ENCODE data around the gene LPIN2. TPM values are rescaled to one million over a fixed set of nuclear protein-coding genes. Genes with fewer than 3 reads are reported as not detected.

The LPIN2 gene
- total RNA-seq, 1 donor from 2014 or later: 24.9 TPM

GRCh38 chr18:2969695-2970094, 43.2 kb downstream of the LPIN2 start:
- Histone ChIP-seq H3K27me3 (ENCODE audit: control insufficient read depth, insufficient read depth, low read length) (no peaks in the 10 kb centered on the region), H3K4me3 (ENCODE audit: low read depth, low read length) (no peak overlapping the region), H3K36me3 (ENCODE audit: control insufficient read depth, insufficient read depth, low read length) (no peaks in the 10 kb centered on the region)
- TF ChIP-seq CTCF (IDR thresholded peaks at IDR 0.05; ENCODE audit: insufficient read depth, low read length, poor library complexity, severe bottlenecking): no peak
- no peak for DNase-seq (ENCODE audit: low read depth)

GRCh38 chr18:2968606-2969005, 44.3 kb downstream of the LPIN2 start:
- DNase-seq (ENCODE audit: low read depth): no peak
- Histone ChIP-seq H3K27me3 (ENCODE audit: control insufficient read depth, insufficient read depth, low read length) (no peaks in the 10 kb centered on the region), H3K4me3 (ENCODE audit: low read depth, low read length) (no peak overlapping the region), H3K36me3 (ENCODE audit: control insufficient read depth, insufficient read depth, low read length) (no peaks in the 10 kb centered on the region)
- no peak for TF ChIP-seq CTCF (IDR thresholded peaks at IDR 0.05; ENCODE audit: insufficient read depth, low read length, poor library complexity, severe bottlenecking)

DNA sequence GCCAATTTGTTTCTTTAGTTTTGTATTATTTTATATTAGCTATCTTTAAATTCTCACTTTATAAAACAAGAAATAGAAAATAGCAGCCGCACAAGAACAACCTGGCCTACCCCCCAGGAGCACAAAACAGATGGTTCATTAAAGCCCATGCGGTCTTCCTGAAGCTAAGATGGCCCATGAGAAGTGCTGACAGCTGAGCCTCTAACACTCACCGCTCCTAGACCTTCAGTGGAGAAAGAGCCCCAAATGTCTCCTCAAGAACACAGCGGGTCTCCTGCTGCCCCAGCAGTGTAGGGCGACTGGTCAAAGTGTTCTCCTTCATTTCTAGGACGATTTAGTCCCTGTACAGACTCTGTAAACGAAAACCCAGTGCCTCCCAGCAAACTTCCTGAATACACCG, 45.1 kb downstream of the LPIN2 start:
- no peak for TF ChIP-seq CTCF (IDR thresholded peaks at IDR 0.05; ENCODE audit: insufficient read depth, low read length, poor library complexity, severe bottlenecking)
- Histone ChIP-seq H3K36me3 (ENCODE audit: control insufficient read depth, insufficient read depth, low read length) (no peaks in the 10 kb centered on the region), H3K27me3 (ENCODE audit: control insufficient read depth, insufficient read depth, low read length) (no peaks in the 10 kb centered on the region), H3K4me3 (ENCODE audit: low read depth, low read length) (no peak overlapping the region)
- DNase-seq (ENCODE audit: low read depth): no peak

GRCh38 chr18:2967357-2967756, 45.6 kb downstream of the LPIN2 start:
- no peak for TF ChIP-seq CTCF (IDR thresholded peaks at IDR 0.05; ENCODE audit: insufficient read depth, low read length, poor library complexity, severe bottlenecking)
- DNase-seq (ENCODE audit: low read depth): no peak
- Histone ChIP-seq H3K36me3 (ENCODE audit: control insufficient read depth, insufficient read depth, low read length) (no peaks in the 10 kb centered on the region), H3K27me3 (ENCODE audit: control insufficient read depth, insufficient read depth, low read length) (no peaks in the 10 kb centered on the region), H3K4me3 (ENCODE audit: low read depth, low read length) (no peak overlapping the region)

GRCh38 chr18:2966560-2966959, 46.4 kb downstream of the LPIN2 start:
- no peak for DNase-seq (ENCODE audit: low read depth)
- H3K4me3 ChIP-seq (ENCODE audit: low read depth, low read length): no peak overlapping the region
- no peak for TF ChIP-seq CTCF (IDR thresholded peaks at IDR 0.05; ENCODE audit: insufficient read depth, low read length, poor library complexity, severe bottlenecking)

DNA sequence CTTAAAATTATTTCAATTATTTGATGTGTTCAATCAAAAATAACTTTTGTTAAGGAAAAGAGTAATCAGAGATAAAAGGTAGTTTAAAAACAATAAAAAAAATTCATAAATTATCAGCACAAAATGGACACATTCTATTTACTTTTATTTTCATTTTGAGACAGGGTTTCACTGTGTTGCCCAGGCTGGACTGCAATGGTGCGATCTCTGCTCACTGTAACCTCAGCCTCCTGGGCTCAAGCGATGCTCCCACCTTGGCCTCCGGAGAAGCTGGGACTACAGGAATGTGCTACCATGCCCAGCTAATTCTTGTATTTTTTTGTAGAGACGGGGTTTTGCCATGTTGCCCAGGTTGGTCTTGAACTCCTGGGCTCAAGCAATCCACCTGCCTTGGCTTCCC, 47.1 kb downstream of the LPIN2 start:
- Histone ChIP-seq H3K4me3 (ENCODE audit: low read depth, low read length) (no peak overlapping the region), H3K36me3 (ENCODE audit: control insufficient read depth, insufficient read depth, low read length) (no peaks in the 10 kb centered on the region), H3K27me3 (ENCODE audit: control insufficient read depth, insufficient read depth, low read length) (no peaks in the 10 kb centered on the region)
- no peak for DNase-seq (ENCODE audit: low read depth)
- TF ChIP-seq CTCF (IDR thresholded peaks at IDR 0.05; ENCODE audit: insufficient read depth, low read length, poor library complexity, severe bottlenecking): no peak

More at GRCh38 chr18:2966560-2966959, 46.4 kb downstream of the LPIN2 start:
- Histone ChIP-seq H3K27me3 (ENCODE audit: control insufficient read depth, insufficient read depth, low read length) (no peaks in the 10 kb centered on the region), H3K36me3 (ENCODE audit: control insufficient read depth, insufficient read depth, low read length) (no peaks in the 10 kb centered on the region)

All from kidney epithelial cell (primary cell).